GM23248 (cell line): Measurements from ENCODE around the gene TMEM163. TPM values are rescaled to one million over a fixed set of nuclear protein-coding genes. Genes with fewer than 3 reads are reported as not detected.
"Not testable (repeated sequence)": the region's sequence is repeated elsewhere in the genome, so short reads cannot be mapped to it uniquely, and the experiment has no call there.

Experiments used
- DNase-seq: peaks from one replicate; pipeline ENCODE4 v3.0.0-alpha.2; 2015
- H2AFZ ChIP-seq: fragments of 200-600 bp; sonication (generic); 2 replicates; pipeline ENCODE4 v1.6.1; 2016; ENCODE audit warnings: antibody characterized with exemption
- H3F3A ChIP-seq: fragments of 200-600 bp; sonication (generic); 2 replicates; pipeline ENCODE4 v1.6.1; 2016; ENCODE audit warnings: mild to moderate bottlenecking, antibody characterized with exemption, mixed run types; ENCODE audit not compliant: insufficient read depth
- H3K27ac ChIP-seq: fragments of 200-600 bp; sonication (generic); 2 replicates; pipeline ENCODE4 v1.5.1; 2016; ENCODE audit warnings: mild to moderate bottlenecking
- H3K27me3 ChIP-seq: fragments of 200-600 bp; sonication (generic); replicated peaks from 2 replicates; pipeline ENCODE4 v1.6.1; 2016; ENCODE audit warnings: mild to moderate bottlenecking; ENCODE audit not compliant: insufficient read depth
- H3K36me3 ChIP-seq: fragments of 200-600 bp; sonication (generic); 2 replicates; pipeline ENCODE4 v1.6.1; 2016; ENCODE audit warnings: low read depth, mild to moderate bottlenecking
- H3K4me1 ChIP-seq: fragments of 200-600 bp; sonication (generic); 2 replicates; pipeline ENCODE4 v1.6.1; 2016; ENCODE audit warnings: mild to moderate bottlenecking; ENCODE audit not compliant: insufficient read depth
- H3K4me2 ChIP-seq: fragments of 200-600 bp; sonication (generic); one replicate; pipeline ENCODE4 v1.6.1; 2016; ENCODE audit warnings: mild to moderate bottlenecking; ENCODE audit not compliant: unreplicated experiment
- H3K4me3 ChIP-seq: fragments of 200-600 bp; sonication (generic); 2 replicates; pipeline ENCODE4 v1.5.1; 2016; ENCODE audit warnings: mild to moderate bottlenecking
- H3K79me2 ChIP-seq: fragments of 200-600 bp; sonication (generic); 2 replicates; pipeline ENCODE4 v1.6.1; 2016; ENCODE audit warnings: mild to moderate bottlenecking; ENCODE audit not compliant: insufficient read depth
- H3K9ac ChIP-seq: fragments of 200-600 bp; sonication (generic); 2 replicates; pipeline ENCODE4 v1.6.1; 2016; ENCODE audit warnings: mild to moderate bottlenecking
- H3K9me2 ChIP-seq: fragments of 200-600 bp; sonication (generic); 2 replicates; pipeline ENCODE4 v1.6.1; 2016; ENCODE audit warnings: mixed run types, mild to moderate bottlenecking, moderate library complexity; ENCODE audit not compliant: insufficient read depth
- H3K9me3 ChIP-seq: fragments of 200-600 bp; sonication (generic); one replicate; pipeline ENCODE4 v1.6.1; 2017; ENCODE audit warnings: low read depth
- H4K20me1 ChIP-seq: fragments of 200-600 bp; sonication (generic); 2 replicates; pipeline ENCODE4 v1.6.0; 2016; ENCODE audit not compliant: insufficient read depth
- EZH2 ChIP-seq: fragments of 200-600 bp; sonication (generic); IDR thresholded peaks from 2 replicates; pipeline ENCODE4 v1.6.1; 2018; ENCODE audit warnings: antibody characterized with exemption, mild to moderate bottlenecking; ENCODE audit not compliant: insufficient read depth, poor library complexity, severe bottlenecking
- EZH2phosphoT487 ChIP-seq: fragments of 200-600 bp; sonication (generic); IDR thresholded peaks from 2 replicates; pipeline ENCODE4 v1.6.1; 2018; ENCODE audit warnings: antibody characterized with exemption, moderate library complexity, mild to moderate bottlenecking, low read depth; ENCODE audit not compliant: insufficient read depth
- WGBS, 2 experiments: methylation state at CpG; one replicate each; pipeline ENCODE4 v1.1.6; 2015 to 2017; ENCODE audit warnings: low lambda C conversion rate in 2 of 2, low coverage in 1 of 2; ENCODE audit errors: missing lambda C conversion rate in 2 of 2; 5-methylcytosine and 5-hydroxymethylcytosine counted together
- in situ Hi-C: fragments of 300-500 bp; cut with MboI; formaldehyde crosslinking; loops from 2 replicates; pipeline ENCODE4 v1.15.0; 2020
- polyA plus RNA-seq: library from polyadenylated mRNA; unstranded; fragments of >200 nt; fragmentation: Nextera tagmentation; extraction: Ambion mirVana; gene quantifications from 2 replicates; pipeline ENCODE4 v1.2.1, GENCODE V29; 2016
- total RNA-seq: library from RNA; depleted of rRNA; stranded (reverse); fragments of >200 nt; shearing (Covaris generic); gene quantifications from 2 replicates; pipeline ENCODE4 v1.2.3, GENCODE V29; 2014

The TMEM163 gene
- total and polyA plus RNA-seq, 2 experiments from 2014 or later, result not detected

GRCh38 chr2:134573085-134573370 lies 145.8 kb downstream of the TMEM163 start:
- in situ Hi-C loops, result no loop called here
- no peaks in the 10 kb centered on the region for H3K79me2 ChIP-seq
- H3F3A ChIP-seq, result no peaks in the 10 kb centered on the region
- no peaks in the 10 kb centered on the region for H3K9me2 ChIP-seq
- no peaks in the 10 kb centered on the region for H3K9me3 ChIP-seq
- no peak overlapping the region for H3K4me3 ChIP-seq
- H3K4me2 ChIP-seq, result no peak overlapping the region
- H2AFZ ChIP-seq, result no peak overlapping the region
- H3K4me1 ChIP-seq, result no peaks in the 10 kb centered on the region
- H3K27me3 ChIP-seq, result no peaks in the 10 kb centered on the region
- no peak for DNase-seq
- no peaks in the 10 kb centered on the region for H4K20me1 ChIP-seq
- TF ChIP-seq EZH2phosphoT487, result no peak
- TF ChIP-seq EZH2, result no peak
- H3K27ac ChIP-seq, result no peak overlapping the region
- H3K9ac ChIP-seq, result no peak overlapping the region
- no peaks in the 10 kb centered on the region for H3K36me3 ChIP-seq

GRCh38 chr2:134572314-134573084 lies 146.3 kb downstream of the TMEM163 start:
- in situ Hi-C loops, result no loop called here

GRCh38 chr2:134570676-134571075 lies 148.1 kb downstream of the TMEM163 start:
- Histone ChIP-seq H3K9ac (no peak overlapping the region), H4K20me1 (no peaks in the 10 kb centered on the region), H3K4me3 (no peak overlapping the region), H3F3A (no peaks in the 10 kb centered on the region), H2AFZ (no peak overlapping the region), H3K4me1 (no peaks in the 10 kb centered on the region), H3K4me2 (no peak overlapping the region), H3K27ac (no peak overlapping the region), H3K36me3 (no peaks in the 10 kb centered on the region), H3K27me3 (no peaks in the 10 kb centered on the region), H3K79me2 (no peaks in the 10 kb centered on the region), H3K9me3 (no peaks in the 10 kb centered on the region), H3K9me2 (no peaks in the 10 kb centered on the region)
- 46 to 52% methylated on average over 3 of the region's 3 CpGs for WGBS, 2 experiments
- no peak for DNase-seq
- TF ChIP-seq EZH2phosphoT487, result no peak
- no peak for TF ChIP-seq EZH2
- in situ Hi-C loops, result no loop called here

More at GRCh38 chr2:134572314-134573084, 146.3 kb downstream of the TMEM163 start:
- no peaks in the 10 kb centered on the region for H3K4me1 ChIP-seq
- no peaks in the 10 kb centered on the region for H3K79me2 ChIP-seq
- TF ChIP-seq EZH2, result no peak
- no peak for TF ChIP-seq EZH2phosphoT487
- H3F3A ChIP-seq, result no peaks in the 10 kb centered on the region
- 21 to 23% methylated on average over 9 of the region's 9 CpGs for WGBS, 2 experiments
- no peak for DNase-seq
- no peaks in the 10 kb centered on the region for H3K36me3 ChIP-seq
- no peak overlapping the region for H3K27ac ChIP-seq
- H3K9ac ChIP-seq, result no peak overlapping the region
- no peak overlapping the region for H3K4me2 ChIP-seq
- no peak overlapping the region for H2AFZ ChIP-seq
- no peaks in the 10 kb centered on the region for H3K9me2 ChIP-seq
- no peaks in the 10 kb centered on the region for H3K27me3 ChIP-seq
- no peaks in the 10 kb centered on the region for H3K9me3 ChIP-seq
- H4K20me1 ChIP-seq, result no peaks in the 10 kb centered on the region
- H3K4me3 ChIP-seq, result no peak overlapping the region

- H3K36me3 ChIP-seq, result no peaks in the 10 kb centered on the region
- in situ Hi-C loops, result no loop called here
- H3K27me3 ChIP-seq, result no peaks in the 10 kb centered on the region
- no peaks in the 10 kb centered on the region for H3K9me3 ChIP-seq
- H3K27ac ChIP-seq, result no peak overlapping the region
- no peaks in the 10 kb centered on the region for H3K9me2 ChIP-seq
- TF ChIP-seq EZH2phosphoT487 (no peak), EZH2 (no peak)
- H3K4me1 ChIP-seq, result no peaks in the 10 kb centered on the region
- no peak overlapping the region for H3K4me2 ChIP-seq
- no peak for DNase-seq
- no peaks in the 10 kb centered on the region for H3F3A ChIP-seq
- 44 to 51% methylated on average over 2 of the region's 2 CpGs for WGBS, 2 experiments
- no peak overlapping the region for H2AFZ ChIP-seq
- no peaks in the 10 kb centered on the region for H4K20me1 ChIP-seq
- H3K4me3 ChIP-seq, result no peak overlapping the region
- no peaks in the 10 kb centered on the region for H3K79me2 ChIP-seq
- H3K9ac ChIP-seq, result no peak overlapping the region
These were observed 150.4 kb downstream of the TMEM163 start for GRCh38 chr2:134568413-134568812.

- Histone ChIP-seq H3K4me2 (no peak overlapping the region), H3K9me3 (no peaks in the 10 kb centered on the region), H4K20me1 (no peaks in the 10 kb centered on the region), H3K4me3 (no peak overlapping the region), H3K27me3 (no peaks in the 10 kb centered on the region), H3K79me2 (no peaks in the 10 kb centered on the region), H3K4me1 (no peaks in the 10 kb centered on the region), H3K9ac (no peak overlapping the region), H3K9me2 (no peaks in the 10 kb centered on the region), H3F3A (no peaks in the 10 kb centered on the region), H2AFZ (no peak overlapping the region), H3K27ac (no peak overlapping the region), H3K36me3 (no peaks in the 10 kb centered on the region)
- in situ Hi-C loops, result no loop called here
- no peak for DNase-seq
- TF ChIP-seq EZH2phosphoT487 (no peak), EZH2 (no peak)
- WGBS, 2 experiments, result 17 to 27% methylated on average over 1 of the region's 1 CpG
These were observed 151.1 kb downstream of the TMEM163 start for GRCh38 chr2:134567666-134568065.

GRCh38 chr2:134564955-134565354 lies 153.8 kb downstream of the TMEM163 start:
- H3K4me2 ChIP-seq, DNase-seq, H3K4me1 ChIP-seq, H3K9me2 ChIP-seq, H4K20me1 ChIP-seq, in situ Hi-C loops, H2AFZ ChIP-seq, H3F3A ChIP-seq, H3K9me3 ChIP-seq, H3K79me2 ChIP-seq, H3K9ac ChIP-seq, H3K27ac ChIP-seq, H3K36me3 ChIP-seq, H3K4me3 ChIP-seq, H3K27me3 ChIP-seq: not testable (repeated sequence)
- WGBS, 2 experiments, result 41 to 47% methylated on average over 5 of the region's 5 CpGs
